H1 (cell line): ENCODE data around the gene BAD. TPM values are rescaled to one million over a fixed set of nuclear protein-coding genes. Genes with fewer than 3 reads are reported as not detected.

Experiments used
- CTCF ChIA-PET: fragments of 300-600 bp; sonication (Branson Sonifier 250); formaldehyde crosslinking; loops from one replicate; lab custom pipeline; 2021; ENCODE audit not compliant: partially characterized antibody; lab: Charles Lee
- POLR2A ChIA-PET: fragments of 300-600 bp; sonication (Branson Sonifier 250); formaldehyde crosslinking; loops from one replicate; lab custom pipeline; 2021; ENCODE audit warnings: inconsistent platforms; ENCODE audit not compliant: partially characterized antibody; lab: Charles Lee
- DNase-seq, 2 experiments: peaks; one replicate each; pipeline versions ENCODE4 v3.0.0 to v3.0.0-alpha.2; 2010 to 2022; ENCODE audit warnings: low spot score in 2 of 2, low read depth in 1 of 2, mixed read lengths in 1 of 2
- FAIRE-seq: peaks from 2 replicates; lab custom pipeline; 2011; peaks lifted over from hg19 to GRCh38; lab: Jason Lieb, UNC
- H2AFZ ChIP-seq: 2 replicates; pipeline ENCODE4 v1.8.1; 2012; ENCODE audit warnings: low read length, inconsistent platforms
- H2AK5ac ChIP-seq: 2 replicates; pipeline ENCODE4 v1.6.1; 2013; ENCODE audit warnings: low read depth, low read length
- H2BK120ac ChIP-seq: replicated peaks from 2 replicates; pipeline ENCODE3; 2013; ENCODE audit warnings: low read depth, low read length, inconsistent platforms
- H2BK12ac ChIP-seq: 2 replicates; pipeline ENCODE4 v1.6.1; 2013; ENCODE audit warnings: low read depth, low read length
- H2BK15ac ChIP-seq: 2 replicates; pipeline ENCODE4 v1.6.1; 2013; ENCODE audit warnings: low read length
- H2BK20ac ChIP-seq: 2 replicates; pipeline ENCODE4 v1.6.1; 2013; ENCODE audit warnings: low read length
- H2BK5ac ChIP-seq: 2 replicates; pipeline ENCODE4 v1.6.1; 2013; ENCODE audit warnings: low read depth, low read length
- H3K14ac ChIP-seq: 2 replicates; pipeline ENCODE4 v1.6.1; 2013; ENCODE audit warnings: inconsistent platforms; ENCODE audit not compliant: insufficient read length
- H3K18ac ChIP-seq: 2 replicates; pipeline ENCODE4 v1.6.1; 2013; ENCODE audit warnings: low read length; ENCODE audit errors: extremely low read depth
- H3K23ac ChIP-seq: 2 replicates; pipeline ENCODE4 v1.6.1; 2013; ENCODE audit warnings: inconsistent platforms; ENCODE audit not compliant: insufficient read length
- H3K23me2 ChIP-seq: 2 replicates; pipeline ENCODE4 v1.6.1; 2013; ENCODE audit warnings: low read depth, low read length
- H3K27ac ChIP-seq: 2 replicates; pipeline ENCODE4 v1.6.1; 2011; ENCODE audit warnings: low read depth, low read length, inconsistent platforms
- H3K27me3 ChIP-seq, 4 experiments: replicated peaks in 1 of 4; 1 replicate in 1 of 4; 2 replicates in 3 of 4; pipeline versions ENCODE4 v1.6.1 to v1.8.1; 2011 to 2013; ENCODE audit warnings: low read length in 3 of 4, mild to moderate bottlenecking in 3 of 4, inconsistent platforms in 2 of 4, mixed read lengths in 2 of 4, moderate library complexity in 1 of 4; ENCODE audit not compliant: control insufficient read depth in 3 of 4, insufficient read depth in 3 of 4; ENCODE audit errors: extremely low read depth in 1 of 4
- H3K36me3 ChIP-seq, 4 experiments: 2 replicates each; pipeline versions ENCODE4 v1.6.1 to v1.8.1; 2011 to 2013; ENCODE audit warnings: mild to moderate bottlenecking in 4 of 4, low read length in 3 of 4, moderate library complexity in 2 of 4, control low read depth in 1 of 4, inconsistent platforms in 1 of 4; ENCODE audit not compliant: insufficient read depth in 4 of 4, control insufficient read depth in 2 of 4
- H3K4ac ChIP-seq: replicated peaks from 2 replicates; pipeline ENCODE3; 2013; ENCODE audit warnings: low read length, low read depth, mixed read lengths, inconsistent platforms; ENCODE audit not compliant: insufficient read length
- H3K4me1 ChIP-seq, 4 experiments: replicated peaks in 1 of 4; 1 replicate in 1 of 4; 2 replicates in 3 of 4; pipeline versions ENCODE4 v1.6.1 to v1.8.1; 2011 to 2013; ENCODE audit warnings: low read length in 3 of 4, inconsistent platforms in 2 of 4, mixed read lengths in 1 of 4; ENCODE audit not compliant: insufficient read depth in 4 of 4, control insufficient read depth in 3 of 4
- H3K4me2 ChIP-seq, 2 experiments: 2 replicates each; pipeline versions ENCODE4 v1.6.1 to v1.8.1; 2011 to 2013; ENCODE audit warnings: low read depth in 2 of 2, low read length in 2 of 2, control low read depth in 1 of 2, inconsistent platforms in 1 of 2, mild to moderate bottlenecking in 1 of 2; ENCODE audit not compliant: insufficient read depth in 1 of 2
- H3K4me3 ChIP-seq, 4 experiments: fragments of 200-600, 300-600 bp in 1 of 4; sonication (generic), shearing (Covaris generic), sonication (Bioruptor Twin) in 1 of 4; 2 replicates each; pipeline versions ENCODE4 v1.5.1 to v1.8.1; 2011 to 2016; ENCODE audit warnings: low read length in 4 of 4, low read depth in 3 of 4, control low read depth in 2 of 4, inconsistent platforms in 2 of 4, mild to moderate bottlenecking in 2 of 4, mixed read lengths in 1 of 4, moderate library complexity in 1 of 4; ENCODE audit not compliant: insufficient read depth in 2 of 4; ENCODE audit errors: extremely low read depth in 1 of 4
- H3K56ac ChIP-seq: replicated peaks from 2 replicates; pipeline ENCODE3; 2013; ENCODE audit warnings: low read depth, mild to moderate bottlenecking, mixed read lengths, low read length, inconsistent platforms; ENCODE audit not compliant: insufficient read length
- H3K79me1 ChIP-seq: 2 replicates; pipeline ENCODE4 v1.6.1; 2013; ENCODE audit warnings: low read depth, low read length, control low read depth
- H3K79me2 ChIP-seq, 2 experiments: 2 replicates each; pipeline versions ENCODE4 v1.6.1 to v1.8.1; 2012 to 2013; ENCODE audit warnings: low read length in 2 of 2, mild to moderate bottlenecking in 2 of 2, inconsistent platforms in 1 of 2; ENCODE audit not compliant: insufficient read depth in 2 of 2, control insufficient read depth in 1 of 2
- H3K9ac ChIP-seq, 4 experiments: replicated peaks in 1 of 4; 1 replicate in 1 of 4; 2 replicates in 3 of 4; pipeline versions ENCODE4 v1.6.1 to v1.8.1; 2011 to 2013; ENCODE audit warnings: low read depth in 3 of 4, low read length in 3 of 4, control low read depth in 2 of 4, mild to moderate bottlenecking in 2 of 4, moderate library complexity in 2 of 4, inconsistent platforms in 1 of 4; ENCODE audit errors: extremely low read depth in 1 of 4
- H3K9me3 ChIP-seq, 2 experiments: 2 replicates each; pipeline versions ENCODE4 v1.6.1 to v1.8.1; 2012 to 2013; ENCODE audit warnings: mild to moderate bottlenecking in 2 of 2, moderate library complexity in 2 of 2, control low read depth in 1 of 2, inconsistent platforms in 1 of 2, low read depth in 1 of 2, low read length in 1 of 2, mixed read lengths in 1 of 2; ENCODE audit not compliant: insufficient read depth in 2 of 2
- H4K20me1 ChIP-seq, 2 experiments: replicated peaks in 1 of 2; 2 replicates each; pipeline versions ENCODE3 to v1.8.1; 2011 to 2013; ENCODE audit warnings: inconsistent platforms in 2 of 2, low read length in 2 of 2, mild to moderate bottlenecking in 1 of 2; ENCODE audit not compliant: insufficient read depth in 2 of 2, control insufficient read depth in 1 of 2
- H4K5ac ChIP-seq: 2 replicates; pipeline ENCODE4 v1.6.1; 2013; ENCODE audit warnings: low read length, low read depth, mixed read lengths, inconsistent platforms; ENCODE audit not compliant: insufficient read length
- H4K8ac ChIP-seq: 2 replicates; pipeline ENCODE4 v1.8.0; 2013; ENCODE audit warnings: mild to moderate bottlenecking, moderate library complexity, low read length, inconsistent platforms; ENCODE audit not compliant: insufficient read depth; ENCODE audit errors: extremely low read depth
- H4K91ac ChIP-seq: replicated peaks from 2 replicates; pipeline ENCODE3; 2013; ENCODE audit warnings: low read length, mixed read lengths, inconsistent platforms; ENCODE audit not compliant: insufficient read length
- CHD2 ChIP-seq: IDR thresholded peaks from 2 replicates; pipeline ENCODE4 v1.6.1; 2012; ENCODE audit warnings: low read length, improper control_type of control experiment
- NANOG ChIP-seq: IDR thresholded peaks from 2 replicates; pipeline ENCODE4 v1.6.1; 2011; ENCODE audit warnings: low read length, low read depth, mild to moderate bottlenecking, inconsistent platforms; ENCODE audit not compliant: insufficient read depth, poor library complexity, severe bottlenecking
- WGBS, 2 experiments: shearing (Covaris generic) in 1 of 2; methylation state at CpG; one replicate each; pipeline versions ENCODE4 v1.1.6 to v1.1.7; 2013 to 2015; ENCODE audit warnings: low lambda C conversion rate in 2 of 2, mixed read lengths in 2 of 2, inconsistent platforms in 1 of 2, low coverage in 1 of 2, missing lambda C conversion rate in 1 of 2; ENCODE audit not compliant: insufficient replicate concordance in 2 of 2, insufficient coverage in 1 of 2, insufficient read length in 1 of 2; ENCODE audit errors: extremely low coverage in 1 of 2, missing lambda C conversion rate in 1 of 2; 5-methylcytosine and 5-hydroxymethylcytosine counted together
- polyA plus RNA-seq, 7 experiments: library from polyadenylated mRNA; depleted of rRNA in 3 of 7; stranded (reverse) in 5 of 7; unstranded in 2 of 7; fragments of >200 nt in 5 of 7; fragments of 200-250 nt in 2 of 7; gene quantifications; 1 replicate in 5 of 7; 2 replicates in 1 of 7; 4 replicates in 1 of 7; pipeline versions ENCODE4 v1.2.1 to v1.2.3, GENCODE V29; 2011 to 2013; ENCODE audit warnings: missing spikeins in 2 of 7, mixed read lengths in 2 of 7
- total RNA-seq: library from RNA; stranded (reverse); fragmentation: NEBNext Ultra II Directional; extraction: Animal tissue kit (Norgen Biotek cat#: 25700); gene quantifications from 2 replicates; pipeline ENCODE4 v1.2.1, GENCODE V29; 2021

Gene BAD
- total and polyA plus RNA-seq, 2 of the 8 experiments (the other 6 are each of a cell fraction or from before 2014, with no cell fraction given), result 23.1 to 33.7 TPM

- Histone ChIP-seq H3K4me2 (no peak overlapping the region), H3K23ac (no peak overlapping the region), H2BK15ac (no peak overlapping the region), H3K23me2 (peaks cover 4% of the 10 kb centered on the region), H3K79me1 (no peaks in the 10 kb centered on the region), H3K4ac (no peak overlapping the region), H4K20me1 (peaks cover 4 to 13% of the 10 kb centered on the region in 2 experiments), H3K4me3 (no peak overlapping the region), H4K91ac (no peak overlapping the region), H4K8ac (no peak overlapping the region), H2BK20ac (no peak overlapping the region), H2BK12ac (no peak overlapping the region), H3K9me3 (no peaks in the 10 kb centered on the region), H3K79me2 (no peaks in the 10 kb centered on the region), H2AFZ (no peak overlapping the region), H4K5ac (no peak overlapping the region), H3K27me3 (no peaks in the 10 kb centered on the region), H2BK120ac (no peak overlapping the region), H3K9ac (no peak overlapping the region), H3K4me1 (peaks cover 0 to 11% (median 4%) of the 10 kb centered on the region in 4 experiments; a peak in 5 of 7 replicates), H2BK5ac (no peak overlapping the region), H3K27ac (no peak overlapping the region), H3K56ac (no peak overlapping the region), H3K36me3 (peaks cover 10 to 51% (median 22%) of the 10 kb centered on the region in 4 experiments), H2AK5ac (no peak overlapping the region), H3K18ac (no peak overlapping the region), H3K14ac (no peak overlapping the region)
- 92% methylated on average over 15 of the region's 15 CpGs; no CpG with 5 or more reads in 1 of the 2 experiments for WGBS, 2 experiments
- no peak for DNase-seq
- POLR2A ChIA-PET, result interaction anchor here (10.2 to 11.9 kb wide), 2 partner anchors 10 to 20 kb away, joined by 101 to 352 read pairs; partner anchors contain the start of genes FKBP2, PLCB3 and PPP1R14B
- no peak for FAIRE-seq
- CTCF ChIA-PET, result interaction anchor here (0.9 to 8.5 kb wide), 7 partner anchors 10 to 59 kb away, joined by 3 to 102 read pairs (median 4); partner anchors contain the start of genes CATSPERZ, PLCB3 and PPP1R14B
- no peak for TF ChIP-seq NANOG
- no peak for TF ChIP-seq CHD2
Observed at GRCh38 chr11:64266339-64266738, 18.1 kb downstream of the BAD start.
